DND-41 (cell line): Measurements from ENCODE around the gene RDH8.

Experiments
- CTCF ChIP-seq: IDR thresholded peaks from 2 replicates; pipeline ENCODE4 v1.5.1; 2012; ENCODE audit warnings: borderline replicate concordance, low read length, moderate library complexity, mild to moderate bottlenecking; ENCODE audit not compliant: poor library complexity, severe bottlenecking; ENCODE audit errors: extremely low read depth
- EZH2 ChIP-seq: IDR thresholded peaks from 3 replicates; pipeline ENCODE4 v1.6.1; 2012; ENCODE audit warnings: borderline replicate concordance, low read depth, mild to moderate bottlenecking, moderate library complexity, low read length, inconsistent platforms; ENCODE audit not compliant: severe bottlenecking

- TF ChIP-seq CTCF (no peak), EZH2 (no peak)
Measured at GRCh38 chr19:9970481-9970880, 42.8 kb upstream of the RDH8 start.
